ENCODE data around the gene TXNL1. TPM values are rescaled to one million over a fixed set of nuclear protein-coding genes. Genes with fewer than 3 reads are reported as not detected.

The TXNL1 gene
- total and polyA plus RNA-seq, 2 of the 13 experiments (the other 11 are each of a cell fraction or from before 2014, with no cell fraction given) = 41.9 to 73.1 TPM

DNA sequence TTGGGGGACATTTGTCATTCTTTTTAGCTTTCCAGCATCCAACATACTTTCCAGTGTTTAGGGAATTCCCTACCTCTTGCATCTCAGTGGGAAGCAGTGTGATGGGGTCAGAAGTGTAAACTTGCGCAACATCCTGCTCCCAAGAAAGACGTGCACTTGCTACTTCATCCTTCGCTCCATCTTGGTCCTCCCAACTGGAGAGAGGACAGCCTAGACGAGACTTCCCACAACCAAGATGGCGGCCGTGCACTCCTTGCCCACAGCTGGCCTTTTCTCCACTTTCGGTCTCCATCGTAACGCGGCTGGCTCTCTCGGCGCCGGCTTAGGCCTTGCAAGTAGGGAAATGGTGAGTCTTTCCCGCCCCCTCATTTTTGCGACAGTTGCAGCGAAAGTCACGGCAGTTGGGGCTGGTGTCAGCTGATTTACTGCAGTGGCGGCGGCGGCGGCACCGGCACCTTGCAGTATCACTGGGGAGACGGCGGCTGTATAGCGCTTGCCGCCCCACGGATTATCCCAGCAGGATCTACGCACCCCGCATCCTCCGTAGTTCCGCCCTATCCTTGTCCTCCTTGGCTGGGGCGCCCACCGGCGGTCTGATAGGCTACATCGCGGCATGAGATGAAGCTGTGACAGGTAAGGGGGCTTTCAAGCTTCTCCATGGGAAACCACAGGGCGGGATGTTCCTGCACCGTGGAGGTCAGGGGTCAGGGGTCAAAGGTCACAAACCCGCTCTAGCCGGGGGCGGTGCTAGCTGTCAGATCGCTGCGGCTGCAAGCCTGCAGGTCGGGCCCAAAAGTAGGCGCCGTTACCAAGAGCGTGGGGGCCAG is 12.8 kb upstream of the TXNL1 start, which contains the start of gene WDR7 (continued):
- TF ChIP-seq, protein P1, sequence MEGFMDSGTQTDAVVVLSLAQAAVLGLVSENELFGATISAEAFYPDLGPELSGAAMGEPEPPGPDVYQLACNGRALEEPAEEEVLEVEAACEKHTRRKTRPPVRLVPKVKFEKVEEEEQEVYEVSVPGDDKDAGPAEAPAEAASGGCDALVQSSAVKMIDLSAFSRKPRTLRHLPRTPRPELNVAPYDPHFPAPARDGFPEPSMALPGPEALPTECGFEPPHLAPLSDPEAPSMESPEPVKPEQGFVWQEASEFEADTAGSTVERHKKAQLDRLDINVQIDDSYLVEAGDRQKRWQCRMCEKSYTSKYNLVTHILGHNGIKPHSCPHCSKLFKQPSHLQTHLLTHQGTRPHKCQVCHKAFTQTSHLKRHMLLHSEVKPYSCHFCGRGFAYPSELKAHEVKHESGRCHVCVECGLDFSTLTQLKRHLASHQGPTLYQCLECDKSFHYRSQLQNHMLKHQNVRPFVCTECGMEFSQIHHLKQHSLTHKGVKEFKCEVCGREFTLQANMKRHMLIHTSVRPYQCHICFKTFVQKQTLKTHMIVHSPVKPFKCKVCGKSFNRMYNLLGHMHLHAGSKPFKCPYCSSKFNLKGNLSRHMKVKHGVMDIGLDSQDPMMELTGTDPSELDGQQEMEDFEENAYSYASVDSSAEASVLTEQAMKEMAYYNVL (CRISPR knock-in tag; IDR thresholded peaks at IDR 0.05; ENCODE audit: borderline replicate concordance) = no peak
- TF ChIP-seq HNRNPK (IDR thresholded peaks at IDR 0.05; ENCODE audit: low read depth, low read length, poor library complexity, severe bottlenecking) (no peak), AHR (CRISPR knock-in tag; IDR thresholded peaks at IDR 0.05) (no peak), HNF4G (IDR thresholded peaks at IDR 0.05; ENCODE audit: borderline replicate concordance, low read depth, low read length) (peak; percentile 15; the same call in 1 of the 2 replicates), HNF4G (CRISPR knock-in tag; IDR thresholded peaks at IDR 0.05; ENCODE audit: borderline replicate concordance, low read depth) (no peak; the same call in 1 of the 2 replicates), ZNF615 (CRISPR knock-in tag; IDR thresholded peaks at IDR 0.05; ENCODE audit: borderline replicate concordance) (no peak), KDM1A (CRISPR knock-in tag; IDR thresholded peaks at IDR 0.05) (no peak), EED (CRISPR knock-in tag; IDR thresholded peaks at IDR 0.05) (no peak), MBD4 (IDR thresholded peaks at IDR 0.05; ENCODE audit: borderline replicate concordance, low read length) (no peak), ZNF205 (CRISPR knock-in tag; IDR thresholded peaks at IDR 0.05) (no peak), ZNF713 (CRISPR knock-in tag; IDR thresholded peaks at IDR 0.05) (no peak), GFI1 (CRISPR knock-in tag; IDR thresholded peaks at IDR 0.05; ENCODE audit: borderline replicate concordance) (peak; percentile 56; the same call in 1 of the 2 replicates), ZNF678 (CRISPR knock-in tag; IDR thresholded peaks at IDR 0.05) (no peak), RXRA (CRISPR knock-in tag; IDR thresholded peaks at IDR 0.05) (peak; percentile 41; the same call in 1 of the 2 replicates), BRCA1 (CRISPR knock-in tag; IDR thresholded peaks at IDR 0.05) (no peak), ZNF644 (CRISPR knock-in tag; IDR thresholded peaks at IDR 0.05; ENCODE audit: low read depth) (peak; percentile 92), SMC3 (IDR thresholded peaks at IDR 0.05; ENCODE audit: low read length) (no peak), ZNF30 (CRISPR knock-in tag; IDR thresholded peaks at IDR 0.05) (no peak), PITX1 (CRISPR knock-in tag; IDR thresholded peaks at IDR 0.05) (peak; percentile 80)
- TF ChIP-seq, protein P2, sequence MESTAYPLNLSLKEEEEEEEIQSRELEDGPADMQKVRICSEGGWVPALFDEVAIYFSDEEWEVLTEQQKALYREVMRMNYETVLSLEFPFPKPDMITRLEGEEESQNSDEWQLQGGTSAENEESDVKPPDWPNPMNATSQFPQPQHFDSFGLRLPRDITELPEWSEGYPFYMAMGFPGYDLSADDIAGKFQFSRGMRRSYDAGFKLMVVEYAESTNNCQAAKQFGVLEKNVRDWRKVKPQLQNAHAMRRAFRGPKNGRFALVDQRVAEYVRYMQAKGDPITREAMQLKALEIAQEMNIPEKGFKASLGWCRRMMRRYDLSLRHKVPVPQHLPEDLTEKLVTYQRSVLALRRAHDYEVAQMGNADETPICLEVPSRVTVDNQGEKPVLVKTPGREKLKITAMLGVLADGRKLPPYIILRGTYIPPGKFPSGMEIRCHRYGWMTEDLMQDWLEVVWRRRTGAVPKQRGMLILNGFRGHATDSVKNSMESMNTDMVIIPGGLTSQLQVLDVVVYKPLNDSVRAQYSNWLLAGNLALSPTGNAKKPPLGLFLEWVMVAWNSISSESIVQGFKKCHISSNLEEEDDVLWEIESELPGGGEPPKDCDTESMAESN (CRISPR knock-in tag; conservative IDR thresholded peaks at IDR 0.05) = peak; percentile 75; the same call in 1 of the 2 replicates
- TF ChIP-seq, protein P3, sequence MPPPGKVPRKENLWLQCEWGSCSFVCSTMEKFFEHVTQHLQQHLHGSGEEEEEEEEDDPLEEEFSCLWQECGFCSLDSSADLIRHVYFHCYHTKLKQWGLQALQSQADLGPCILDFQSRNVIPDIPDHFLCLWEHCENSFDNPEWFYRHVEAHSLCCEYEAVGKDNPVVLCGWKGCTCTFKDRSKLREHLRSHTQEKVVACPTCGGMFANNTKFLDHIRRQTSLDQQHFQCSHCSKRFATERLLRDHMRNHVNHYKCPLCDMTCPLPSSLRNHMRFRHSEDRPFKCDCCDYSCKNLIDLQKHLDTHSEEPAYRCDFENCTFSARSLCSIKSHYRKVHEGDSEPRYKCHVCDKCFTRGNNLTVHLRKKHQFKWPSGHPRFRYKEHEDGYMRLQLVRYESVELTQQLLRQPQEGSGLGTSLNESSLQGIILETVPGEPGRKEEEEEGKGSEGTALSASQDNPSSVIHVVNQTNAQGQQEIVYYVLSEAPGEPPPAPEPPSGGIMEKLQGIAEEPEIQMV (CRISPR knock-in tag; IDR thresholded peaks at IDR 0.05; ENCODE audit: low read depth) = no peak
- TF ChIP-seq, protein P4, sequence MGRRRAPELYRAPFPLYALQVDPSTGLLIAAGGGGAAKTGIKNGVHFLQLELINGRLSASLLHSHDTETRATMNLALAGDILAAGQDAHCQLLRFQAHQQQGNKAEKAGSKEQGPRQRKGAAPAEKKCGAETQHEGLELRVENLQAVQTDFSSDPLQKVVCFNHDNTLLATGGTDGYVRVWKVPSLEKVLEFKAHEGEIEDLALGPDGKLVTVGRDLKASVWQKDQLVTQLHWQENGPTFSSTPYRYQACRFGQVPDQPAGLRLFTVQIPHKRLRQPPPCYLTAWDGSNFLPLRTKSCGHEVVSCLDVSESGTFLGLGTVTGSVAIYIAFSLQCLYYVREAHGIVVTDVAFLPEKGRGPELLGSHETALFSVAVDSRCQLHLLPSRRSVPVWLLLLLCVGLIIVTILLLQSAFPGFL (CRISPR knock-in tag; IDR thresholded peaks at IDR 0.05) = no peak

Data from HepG2 (cell line).